Measurements from ENCODE around the gene ERCC6L2.

GRCh38 chr9:95979446-95979845, 104.0 kb downstream of the ERCC6L2 start:
- TF ChIP-seq POLR2A (IDR thresholded peaks at IDR 0.05; ENCODE audit: low read length) (no peak), GATA1 (IDR thresholded peaks at IDR 0.05; ENCODE audit: low read depth, low read length) (no peak)
